K562 (cell line): Measurements from ENCODE around the gene REX1BD. TPM values are rescaled to one million over a fixed set of nuclear protein-coding genes. Genes with fewer than 3 reads are reported as not detected.

Source experiments
- CCNT2 ChIP-seq: IDR thresholded peaks from 2 replicates; pipeline ENCODE4 v1.6.1; 2011; ENCODE audit warnings: borderline replicate concordance, low read depth, mild to moderate bottlenecking, moderate library complexity, mixed read lengths, low read length; ENCODE audit not compliant: insufficient read length; ENCODE audit errors: extremely low read depth
- FOXA3 ChIP-seq, 2 experiments: fragments of 450-650 bp in 1 of 2; sonication (generic) in 1 of 2; formaldehyde crosslinking; IDR thresholded peaks in 1 of 2; conservative IDR thresholded peaks in 1 of 2; 2 replicates each; pipeline versions ENCODE4 v1.4.0 to v1.8.0; 2020 to 2022; ENCODE audit warnings: mild to moderate bottlenecking in 2 of 2, missing genetic modification reagents in 1 of 2
- FOXK2 ChIP-seq, 2 experiments: fragments of 450-650 bp; IDR thresholded peaks in 1 of 2; conservative IDR thresholded peaks in 1 of 2; 2 replicates each; pipeline ENCODE4 v1.6.1; 2016; ENCODE audit warnings: low read depth in 2 of 2, mild to moderate bottlenecking in 1 of 2
- GATAD2B ChIP-seq: fragments of 450-650 bp; IDR thresholded peaks from 2 replicates; pipeline ENCODE4 v1.6.1; 2017; ENCODE audit warnings: mild to moderate bottlenecking, borderline replicate concordance
- HBP1 ChIP-seq: fragments of 450-650 bp; formaldehyde crosslinking; IDR thresholded peaks from 2 replicates; pipeline ENCODE4 v1.4.0; 2022; ENCODE audit warnings: missing genetic modification characterization
- MTA2 ChIP-seq: fragments of 450-650 bp; IDR thresholded peaks from 2 replicates; pipeline ENCODE4 v1.6.1; 2016; ENCODE audit warnings: low read depth
- RBM34 ChIP-seq: fragments of 200-400 bp; formaldehyde crosslinking; IDR thresholded peaks from 2 replicates; pipeline ENCODE4 v1.6.1; 2018; ENCODE audit warnings: low read length, borderline replicate concordance; ENCODE audit not compliant: insufficient read depth
- SFPQ ChIP-seq: fragments of 200-400 bp; formaldehyde crosslinking; IDR thresholded peaks from 2 replicates; pipeline ENCODE4 v1.6.1; 2017; ENCODE audit warnings: mild to moderate bottlenecking, low read depth, low read length, moderate library complexity
- SRSF9 ChIP-seq: fragments of 200-400 bp; formaldehyde crosslinking; IDR thresholded peaks from 2 replicates; pipeline ENCODE4 v1.6.1; 2017; ENCODE audit warnings: low read depth, low read length, borderline replicate concordance
- TEAD4 ChIP-seq, 2 experiments: sonication (generic) in 1 of 2; formaldehyde crosslinking in 1 of 2; IDR thresholded peaks; 2 replicates each; pipeline versions ENCODE4 v1.6.1 to v1.8.0; 2012 to 2022; ENCODE audit warnings: borderline replicate concordance in 1 of 2, inconsistent platforms in 1 of 2, low read length in 1 of 2, mild to moderate bottlenecking in 1 of 2, missing genetic modification reagents in 1 of 2
- ZNF174 ChIP-seq: fragments of 250-450 bp; sonication (Bioruptor Pico); IDR thresholded peaks from 2 replicates; pipeline ENCODE4 v1.4.0; 2020; ENCODE audit warnings: mild to moderate bottlenecking
- ZNF282 ChIP-seq: sonication (generic); formaldehyde crosslinking; IDR thresholded peaks from 2 replicates; pipeline ENCODE4 v1.8.1; 2023; ENCODE audit warnings: missing genetic modification reagents
- ZNF354B ChIP-seq: fragments of 250-450 bp; sonication (Bioruptor Pico); IDR thresholded peaks from 2 replicates; pipeline ENCODE4 v1.4.0; 2020
- ZNF512 ChIP-seq: IDR thresholded peaks from 2 replicates; pipeline ENCODE4 v1.6.1; 2016; ENCODE audit warnings: missing genetic modification characterization, missing compliant biosample characterization
- ZNF589 ChIP-seq: fragments of 200-800 bp; sonication (Bioruptor generic); IDR thresholded peaks from 2 replicates; pipeline ENCODE4 v1.6.1; 2016; ENCODE audit warnings: low read depth, missing genetic modification characterization, missing compliant biosample characterization
- ZNF696 ChIP-seq: fragments of 250-450 bp; sonication (Bioruptor Pico); conservative IDR thresholded peaks from 2 replicates; pipeline ENCODE4 v1.4.0; 2020; ENCODE audit warnings: mild to moderate bottlenecking, moderate library complexity
- ZNF79 ChIP-seq: fragments of 250-450 bp; sonication (Bioruptor Pico); IDR thresholded peaks from 2 replicates; pipeline ENCODE4 v1.4.0; 2020; ENCODE audit warnings: low read depth, mild to moderate bottlenecking, moderate library complexity
- polyA plus RNA-seq, 8 experiments: library from polyadenylated mRNA; depleted of rRNA in 4 of 8; stranded (reverse) in 5 of 8; unstranded in 3 of 8; fragments of >200 nt; fragmentation: Nextera tagmentation in 2 of 8; fragmentation: Illumina TruSeq in 1 of 8; extraction: Ambion mirVana in 2 of 8; extraction: Trizol in 1 of 8; gene quantifications; 2 replicates each; pipeline versions ENCODE4 v1.2.1 to v1.2.3, GENCODE V29; 2011 to 2014; ENCODE audit warnings: inconsistent platforms in 1 of 8, missing spikeins in 1 of 8
- total RNA-seq, 7 experiments: library from RNA; depleted of rRNA in 6 of 7; stranded (reverse); fragments of >200 nt in 6 of 7; fragmentation: Illumina TruSeq in 2 of 7; extraction: Trizol in 2 of 7; gene quantifications; 2 replicates each; pipeline versions ENCODE4 v1.2.1 to v1.2.3, GENCODE V29; 2011 to 2021; ENCODE audit warnings: low replicate concordance in 1 of 7
- TF ChIP-seq, protein P1 (sequence below): sonication (generic); formaldehyde crosslinking; IDR thresholded peaks from 2 replicates; pipeline ENCODE4 v1.8.0; 2022; ENCODE audit warnings: mild to moderate bottlenecking, missing genetic modification reagents, borderline replicate concordance

REX1BD gene
- total and polyA plus RNA-seq, 9 of the 15 experiments (the other 6 are each of a cell fraction or from before 2014, with no cell fraction given): 1.9 to 136 (median 13.8) TPM

DNA sequence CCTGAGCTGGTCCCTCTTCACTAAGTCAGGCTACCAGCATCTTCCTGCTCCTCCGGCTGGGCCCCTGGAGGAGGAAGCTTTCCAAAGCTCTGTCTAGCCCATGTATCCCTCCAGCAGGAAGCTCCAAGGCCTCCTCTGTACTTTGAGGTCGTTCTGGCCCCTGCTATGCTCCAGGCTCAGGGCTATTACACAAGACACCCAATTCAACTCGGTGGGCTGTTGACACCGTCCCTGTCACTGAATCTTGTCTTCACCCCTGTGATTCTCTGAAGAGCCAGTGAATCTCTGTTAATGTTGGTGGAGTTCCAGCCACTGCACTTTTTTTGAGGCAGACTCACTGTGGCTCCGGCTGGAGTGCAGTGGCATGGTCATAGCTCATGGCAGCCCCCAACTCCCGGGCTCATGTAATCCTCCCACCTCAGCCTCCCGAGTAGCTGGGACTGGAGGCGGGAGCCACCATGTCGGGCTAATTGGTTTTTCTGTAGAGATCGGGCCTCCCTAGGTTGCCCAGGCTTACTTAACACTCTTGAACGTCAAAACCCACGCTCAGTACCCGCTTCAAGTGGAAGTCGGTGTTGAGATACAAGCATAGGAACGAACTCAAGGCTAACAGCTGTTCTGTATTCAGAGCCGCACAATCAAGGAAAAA lies 512 bp upstream of the REX1BD start (continued):
- TF ChIP-seq ZNF512 (tag) (no peak), ZNF589 (CRISPR knock-in tag) (0 out of 2 replicates have a peak, but pooled peaks have one; percentile 52), FOXK2 (conservative IDR thresholded peaks at IDR 0.05 in 1 of 2, IDR thresholded peaks at IDR 0.05 in 1 of 2; ENCODE audit: low read depth in 2 of 2) (no peak), FOXA3 (CRISPR knock-in tag; conservative IDR thresholded peaks at IDR 0.05 in 1 of 2, IDR thresholded peaks at IDR 0.05 in 1 of 2) (no peak), RBM34 (no peak), MTA2 (no peak), CCNT2 (no peak), TEAD4 (IDR thresholded peaks at IDR 0.05; ENCODE audit: low read length) (no peak), TEAD4 (CRISPR knock-in tag; IDR thresholded peaks at IDR 0.05; ENCODE audit: borderline replicate concordance) (no peak), ZNF174 (CRISPR knock-in tag) (no peak), ZNF354B (CRISPR knock-in tag) (no peak), HBP1 (no peak), ZNF79 (CRISPR knock-in tag) (no peak), ZNF282 (CRISPR knock-in tag) (no peak), SFPQ (no peak), GATAD2B (no peak), ZNF696 (no peak), SRSF9 (no peak)
- TF ChIP-seq, protein P1, sequence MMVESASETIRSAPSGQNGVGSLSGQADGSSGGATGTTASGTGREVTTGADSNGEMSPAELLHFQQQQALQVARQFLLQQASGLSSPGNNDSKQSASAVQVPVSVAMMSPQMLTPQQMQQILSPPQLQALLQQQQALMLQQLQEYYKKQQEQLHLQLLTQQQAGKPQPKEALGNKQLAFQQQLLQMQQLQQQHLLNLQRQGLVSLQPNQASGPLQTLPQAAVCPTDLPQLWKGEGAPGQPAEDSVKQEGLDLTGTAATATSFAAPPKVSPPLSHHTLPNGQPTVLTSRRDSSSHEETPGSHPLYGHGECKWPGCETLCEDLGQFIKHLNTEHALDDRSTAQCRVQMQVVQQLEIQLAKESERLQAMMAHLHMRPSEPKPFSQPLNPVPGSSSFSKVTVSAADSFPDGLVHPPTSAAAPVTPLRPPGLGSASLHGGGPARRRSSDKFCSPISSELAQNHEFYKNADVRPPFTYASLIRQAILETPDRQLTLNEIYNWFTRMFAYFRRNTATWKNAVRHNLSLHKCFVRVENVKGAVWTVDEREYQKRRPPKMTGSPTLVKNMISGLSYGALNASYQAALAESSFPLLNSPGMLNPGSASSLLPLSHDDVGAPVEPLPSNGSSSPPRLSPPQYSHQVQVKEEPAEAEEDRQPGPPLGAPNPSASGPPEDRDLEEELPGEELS (CRISPR knock-in tag): peak; percentile 21; the same call in 1 of the 2 replicates
